Heart left ventricle (tissue), 16 donors: ENCODE results near the gene CACNG7. TPM values are rescaled to one million over a fixed set of nuclear protein-coding genes. Genes with fewer than 3 reads are reported as not detected.

Source experiments
- ATAC-seq, 4 donors: fragments of 200-7000 bp; cut with Tn5 transposase; one replicate each; pipeline ENCODE4 v1.9.1; 2020 to 2022; ENCODE audit warnings: moderate library complexity in 4 of 4, mild to moderate bottlenecking in 3 of 4, moderate number of reproducible peaks in 1 of 4
- DNase-seq, 5 donors: peaks; one replicate each; pipeline ENCODE4 v3.0.0-alpha.2; 2020
- H3K27ac ChIP-seq, 12 donors: fragments of 200-600 bp; sonication (generic) in 4 of 12; one replicate each; pipeline versions ENCODE4 v1.5.0 to v1.8.0; 2016 to 2022; ENCODE audit warnings: mild to moderate bottlenecking in 2 of 12
- H3K27me3 ChIP-seq, 9 donors: fragments of 200-600 bp; sonication (generic) in 2 of 9; one replicate each; pipeline versions ENCODE4 v1.5.1 to v1.8.0; 2016 to 2022; ENCODE audit warnings: mild to moderate bottlenecking in 3 of 9
- H3K36me3 ChIP-seq, 9 donors: fragments of 200-600 bp; sonication (generic) in 2 of 9; one replicate each; pipeline versions ENCODE4 v1.5.0 to v1.8.0; 2018 to 2022; ENCODE audit warnings: mild to moderate bottlenecking in 2 of 9
- H3K4me1 ChIP-seq, 12 donors: fragments of 200-600 bp; sonication (generic) in 4 of 12; one replicate each; pipeline versions ENCODE4 v1.5.0 to v1.8.0; 2016 to 2022; ENCODE audit warnings: mild to moderate bottlenecking in 3 of 12
- H3K4me3 ChIP-seq, 12 donors: fragments of 200-600 bp; sonication (generic) in 4 of 12; one replicate each; pipeline versions ENCODE4 v1.5.0 to v1.8.0; 2017 to 2022; ENCODE audit warnings: mild to moderate bottlenecking in 9 of 12, moderate library complexity in 4 of 12
- H3K9me3 ChIP-seq, 12 donors: fragments of 200-600 bp; sonication (generic) in 4 of 12; one replicate each; pipeline versions ENCODE4 v1.5.0 to v1.8.0; 2016 to 2022; ENCODE audit warnings: mild to moderate bottlenecking in 1 of 12
- POLR2A ChIP-seq, 2 donors: fragments of 450-650 bp; IDR thresholded peaks; one replicate each; pipeline ENCODE4 v1.6.1; 2017; ENCODE audit warnings: antibody characterized with exemption in 2 of 2, mild to moderate bottlenecking in 2 of 2, moderate library complexity in 2 of 2
- WGBS, 4 donors: extraction: QIAGEN DNeasy Blood & Tissue Kit in 2 of 4; methylation state at CpG; one replicate each; pipeline versions ENCODE4 v1.1.5 to v1.1.7; 2013 to 2018; 5-methylcytosine and 5-hydroxymethylcytosine counted together
- intact Hi-C, 10 donors: fragments of 100-400 bp; cut with DNase I; formaldehyde crosslinking; loops; one replicate each; pipeline versions ENCODE4 v1.11.1 to v1.14.2; 2022
- polyA plus RNA-seq, 2 donors: library from polyadenylated mRNA; stranded (reverse); fragments of 200-250 nt; gene quantifications; one replicate each; pipeline ENCODE4 v1.2.3, GENCODE V29; 2013
- total RNA-seq, 9 donors: library from RNA; depleted of rRNA in 2 of 9; stranded (reverse); fragments of >200 nt in 2 of 9; fragmentation: NEBNext Ultra II Directional in 3 of 9; extraction: Animal tissue kit (Norgen Biotek cat#: 25700) in 3 of 9; gene quantifications; one replicate each; pipeline versions ENCODE4 v1.1.0 to v1.2.4, GENCODE V29; 2016 to 2023
- TF ChIP-seq, protein P1 (sequence below), 12 donors: fragments of 200-600 bp; sonication (generic) in 4 of 12; IDR thresholded peaks; one replicate each; pipeline versions ENCODE4 v1.5.0 to v1.8.0; 2018 to 2022; ENCODE audit warnings: antibody characterized with exemption in 12 of 12, mild to moderate bottlenecking in 5 of 12
- donor health status: ischemic (EF 13 %, LVEDD 7.1; RV severe dilation, severe dysfunction).
- donor health status: healthy with polysubstance abuse.
- donor health status: DM: no; HTN: yes; CAD: no.
- donor health status: DM: no; HTN: no; CAD: no.
- donor health status: ischemic (EF 25% LVEDD 6.9; RV normal size, moderate dysfunction).
- donor health status: ischemic (EF 25% LVEDD 5.7; RV mildly dilated, moderate dysfunction).
- donor health status: healthy.
- donor health status: DM: yes; HTN: yes; CAD: no.
- donor health status: ischemic (EF 35%, LVEDD 5.7; RV mildly dilated, moderate dysfunction).
- donor health status: nonischemic (EF 11% LVEDD 7.7; RV severe dilation, severe dysfunction).
- donor health status: DM: yes; HTN: yes; CAD: no.
- donor health status: PGD.
- donor health status: ischemic (EF 29% LVEDD 5.4; RV normal size, mild dysfunction).
- donor health status: nonischemic (EF 23%, LVEDD 6.1; RV moderate dilation, normal function).

The CACNG7 gene
- total and polyA plus RNA-seq, 11 donors: not detected

DNA sequence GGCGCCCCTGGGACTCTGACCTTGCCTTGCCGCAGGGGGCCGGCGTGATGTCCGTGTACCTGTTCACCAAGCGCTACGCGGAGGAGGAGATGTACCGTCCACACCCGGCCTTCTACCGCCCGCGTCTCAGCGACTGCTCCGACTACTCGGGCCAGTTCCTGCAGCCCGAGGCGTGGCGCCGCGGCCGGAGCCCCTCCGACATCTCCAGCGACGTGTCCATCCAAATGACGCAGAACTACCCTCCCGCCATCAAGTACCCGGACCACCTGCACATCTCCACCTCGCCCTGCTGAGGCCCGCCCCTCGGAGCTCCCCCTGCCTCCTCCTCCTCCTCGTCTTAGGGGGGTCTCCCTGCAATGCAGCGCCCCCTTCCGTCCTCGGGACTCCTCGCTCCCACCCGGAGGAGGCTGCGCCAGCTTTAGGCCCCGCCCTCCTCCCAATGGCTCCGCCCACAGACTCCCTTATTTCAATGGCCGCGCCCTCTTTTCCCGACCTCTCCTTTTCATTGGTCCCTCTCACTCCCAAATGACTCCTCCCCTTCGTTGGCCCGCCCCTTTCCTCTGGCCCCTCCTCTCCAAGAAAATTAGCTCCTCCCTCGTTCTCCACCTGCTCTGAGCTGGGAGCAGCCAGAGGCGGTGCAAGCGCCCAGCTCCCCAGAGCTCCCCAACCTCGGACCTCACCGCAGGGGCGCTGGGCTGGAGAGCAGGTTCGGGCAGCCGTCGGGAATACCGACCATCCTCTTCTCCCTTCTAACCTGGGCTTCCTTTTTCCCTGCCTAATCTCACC is 33.1 kb downstream of the CACNG7 start:
- ATAC-seq (no peak), DNase-seq (no peak)
- Histone ChIP-seq H3K4me3 (no peak overlapping the region), H3K27ac (no peak overlapping the region), H3K9me3 (peaks cover 0 to 2% (median 0%) of the 10 kb centered on the region in 12 donors), H3K36me3 (no peaks in the 10 kb centered on the region), H3K4me1 (no peaks in the 10 kb centered on the region), H3K27me3 (peaks cover 13 to 72% (median 41%) of the 10 kb centered on the region in 9 donors)
- intact Hi-C loops: no loop called here
- WGBS, 4 donors: 4 to 7% (median 5%) methylated on average over 55 of the region's 55 CpGs
- TF ChIP-seq, protein P1, sequence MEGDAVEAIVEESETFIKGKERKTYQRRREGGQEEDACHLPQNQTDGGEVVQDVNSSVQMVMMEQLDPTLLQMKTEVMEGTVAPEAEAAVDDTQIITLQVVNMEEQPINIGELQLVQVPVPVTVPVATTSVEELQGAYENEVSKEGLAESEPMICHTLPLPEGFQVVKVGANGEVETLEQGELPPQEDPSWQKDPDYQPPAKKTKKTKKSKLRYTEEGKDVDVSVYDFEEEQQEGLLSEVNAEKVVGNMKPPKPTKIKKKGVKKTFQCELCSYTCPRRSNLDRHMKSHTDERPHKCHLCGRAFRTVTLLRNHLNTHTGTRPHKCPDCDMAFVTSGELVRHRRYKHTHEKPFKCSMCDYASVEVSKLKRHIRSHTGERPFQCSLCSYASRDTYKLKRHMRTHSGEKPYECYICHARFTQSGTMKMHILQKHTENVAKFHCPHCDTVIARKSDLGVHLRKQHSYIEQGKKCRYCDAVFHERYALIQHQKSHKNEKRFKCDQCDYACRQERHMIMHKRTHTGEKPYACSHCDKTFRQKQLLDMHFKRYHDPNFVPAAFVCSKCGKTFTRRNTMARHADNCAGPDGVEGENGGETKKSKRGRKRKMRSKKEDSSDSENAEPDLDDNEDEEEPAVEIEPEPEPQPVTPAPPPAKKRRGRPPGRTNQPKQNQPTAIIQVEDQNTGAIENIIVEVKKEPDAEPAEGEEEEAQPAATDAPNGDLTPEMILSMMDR (IDR thresholded peaks at IDR 0.05): no peak
- TF ChIP-seq POLR2A (IDR thresholded peaks at IDR 0.05): no peak

DNA sequence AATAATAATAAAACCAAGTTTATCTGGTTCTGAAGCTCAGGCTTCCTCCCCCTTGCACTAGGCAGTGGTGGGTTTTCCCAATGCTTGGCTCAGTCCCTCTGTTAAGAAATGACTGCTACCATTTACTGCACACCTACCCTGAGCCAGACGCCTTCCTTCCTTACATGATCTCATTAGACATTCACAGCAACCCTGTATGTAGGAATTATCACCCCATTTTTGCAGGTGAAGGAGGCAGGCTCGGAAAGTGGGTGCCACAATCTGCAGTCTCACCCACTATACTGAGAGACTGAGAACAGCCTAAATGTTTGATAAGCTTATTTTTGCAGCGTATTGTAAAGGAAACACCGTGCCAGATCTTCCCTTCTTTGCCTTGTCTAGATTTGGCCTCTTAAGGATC is 35.3 kb downstream of the CACNG7 start:
- Histone ChIP-seq H3K4me1 (no peaks in the 10 kb centered on the region), H3K36me3 (no peaks in the 10 kb centered on the region), H3K27me3 (peaks cover 13 to 85% (median 44%) of the 10 kb centered on the region in 9 donors), H3K4me3 (no peak overlapping the region), H3K27ac (no peak overlapping the region), H3K9me3 (peaks cover 0 to 1% (median 0%) of the 10 kb centered on the region in 12 donors)
- no peak for DNase-seq
- TF ChIP-seq POLR2A (IDR thresholded peaks at IDR 0.05): no peak
- TF ChIP-seq, protein P1 (IDR thresholded peaks at IDR 0.05): no peak
- intact Hi-C loops: no loop called here
- 70 to 79% (median 76%) methylated on average over 4 of the region's 4 CpGs for WGBS, 4 donors
- ATAC-seq: no peak

GRCh38 chr19:53944933-53945332 is 35.9 kb downstream of the CACNG7 start:
- Histone ChIP-seq H3K27me3 (peaks cover 13 to 85% (median 44%) of the 10 kb centered on the region in 9 donors), H3K4me3 (no peak overlapping the region), H3K9me3 (no peaks in the 10 kb centered on the region), H3K27ac (no peak overlapping the region), H3K4me1 (no peaks in the 10 kb centered on the region), H3K36me3 (no peaks in the 10 kb centered on the region)
- intact Hi-C loops: no loop called here
- ATAC-seq: no peak
- WGBS, 4 donors: 84 to 88% (median 88%) methylated on average over 4 of the region's 4 CpGs
- DNase-seq: no peak
- no peak for TF ChIP-seq POLR2A (IDR thresholded peaks at IDR 0.05)
- TF ChIP-seq, protein P1 (IDR thresholded peaks at IDR 0.05): no peak

- no peaks in the 10 kb centered on the region for H3K9me3 ChIP-seq
- H3K27me3 ChIP-seq: peaks cover 13 to 84% (median 44%) of the 10 kb centered on the region in 9 donors
- ATAC-seq: no peak
- 40 to 54% (median 44%) methylated on average over 9 of the region's 9 CpGs for WGBS, 4 donors
- TF ChIP-seq, protein P1 (IDR thresholded peaks at IDR 0.05): no peak
- TF ChIP-seq POLR2A (IDR thresholded peaks at IDR 0.05): no peak
- no peaks in the 10 kb centered on the region for H3K36me3 ChIP-seq
- no peak overlapping the region for H3K27ac ChIP-seq
- no peaks in the 10 kb centered on the region for H3K4me1 ChIP-seq
- no peak overlapping the region for H3K4me3 ChIP-seq
- intact Hi-C loops: no loop called here
- no peak for DNase-seq
Observed at GRCh38 chr19:53945441-53945840, 36.4 kb downstream of the CACNG7 start.
